Peyer's patch (tissue), 4 donors: ENCODE data around the gene TGFBR2. TPM values are rescaled to one million over a fixed set of nuclear protein-coding genes. Genes with fewer than 3 reads are reported as not detected.
A peak's percentile ranks its signal among the peaks of the same experiment; 100 is the strongest.

Source experiments
- DNase-seq, 3 donors: peaks; one replicate each; pipeline ENCODE4 v3.0.0-alpha.2; 2017 to 2019
- H3K27ac ChIP-seq, 4 donors: fragments of 200-600 bp; sonication (generic); one replicate each; pipeline ENCODE4 v1.5.1; 2016 to 2019
- H3K27me3 ChIP-seq, 2 donors: fragments of 200-600 bp; sonication (generic); one replicate each; pipeline ENCODE4 v1.5.1; 2019
- H3K36me3 ChIP-seq, 3 donors: fragments of 200-600 bp; sonication (generic); one replicate each; pipeline ENCODE4 v1.5.1; 2016 to 2019
- H3K4me1 ChIP-seq, 4 donors: fragments of 200-600 bp; sonication (generic); one replicate each; pipeline ENCODE4 v1.5.1; 2016 to 2019
- H3K4me3 ChIP-seq, 4 donors: fragments of 200-600 bp; sonication (generic); 1 replicate in 3 of 4; 2 replicates in 1 of 4; pipeline ENCODE4 v1.5.1; 2016 to 2019; ENCODE audit warnings: mild to moderate bottlenecking in 1 of 4
- H3K9me3 ChIP-seq, 4 donors: fragments of 200-600 bp; sonication (generic); one replicate each; pipeline ENCODE4 v1.5.1; 2016 to 2019; ENCODE audit warnings: mild to moderate bottlenecking in 1 of 4
- CTCF ChIP-seq, 6 experiments: fragments of 450-650 bp in 4 of 6; fragments of 200-600 bp in 2 of 6; sonication (generic) in 1 of 6; IDR thresholded peaks; one replicate each; pipeline ENCODE4 v1.5.1; 2017 to 2019; ENCODE audit warnings: antibody characterized with exemption in 6 of 6, mild to moderate bottlenecking in 3 of 6, moderate library complexity in 1 of 6
- POLR2A ChIP-seq, 2 donors: fragments of 450-650 bp; IDR thresholded peaks; one replicate each; pipeline ENCODE4 v1.5.1; 2017; ENCODE audit warnings: antibody characterized with exemption in 2 of 2, mild to moderate bottlenecking in 2 of 2, moderate library complexity in 2 of 2
- total RNA-seq, 4 donors: library from RNA; depleted of rRNA; stranded (reverse); fragments of >200 nt; gene quantifications; one replicate each; pipeline ENCODE4 v1.1.0, GENCODE V29; 2016

Gene TGFBR2
- total RNA-seq, 4 donors from 2014 or later, result 51.8 to 127 (median 105) TPM

- H3K9me3 ChIP-seq, result no peaks in the 10 kb centered on the region
- H3K4me1 ChIP-seq, result peaks cover 0 to 49% (median 15%) of the 10 kb centered on the region in 4 donors
- no peaks in the 10 kb centered on the region for H3K27me3 ChIP-seq
- H3K36me3 ChIP-seq, result peaks cover 0 to 13% (median 0%) of the 10 kb centered on the region in 3 donors
- no peak for DNase-seq
- no peak overlapping the region for H3K27ac ChIP-seq
- H3K4me3 ChIP-seq, result no peak overlapping the region
- TF ChIP-seq POLR2A (IDR thresholded peaks at IDR 0.05), result no peak
- no peak for TF ChIP-seq CTCF (IDR thresholded peaks at IDR 0.05)
Observed at GRCh38 chr3:30662836-30663235, 56.4 kb downstream of the TGFBR2 start.

- DNase-seq, result no peak
- Histone ChIP-seq H3K27ac (peak overlapping the region in 2 of 4 donors; percentile 23 to 54), H3K4me1 (peaks cover 0 to 40% (median 12%) of the 10 kb centered on the region in 4 donors)
Observed at GRCh38 chr3:30663533-30664241, 57.3 kb downstream of the TGFBR2 start.

GRCh38 chr3:30664459-30664858 lies 58.1 kb downstream of the TGFBR2 start:
- Histone ChIP-seq H3K27me3 (no peaks in the 10 kb centered on the region), H3K36me3 (peaks cover 0 to 20% (median 0%) of the 10 kb centered on the region in 3 donors), H3K4me3 (no peak overlapping the region), H3K9me3 (no peaks in the 10 kb centered on the region), H3K27ac (peak overlapping the region in 3 of 4 donors; percentile 8 to 54 (median 23)), H3K4me1 (peaks cover 0 to 32% (median 5%) of the 10 kb centered on the region in 4 donors)
- TF ChIP-seq CTCF (IDR thresholded peaks at IDR 0.05), result no peak
- TF ChIP-seq POLR2A (IDR thresholded peaks at IDR 0.05), result no peak
- no peak for DNase-seq

More at GRCh38 chr3:30663533-30664241, 57.3 kb downstream of the TGFBR2 start:
- no peaks in the 10 kb centered on the region for H3K27me3 ChIP-seq
- no peaks in the 10 kb centered on the region for H3K9me3 ChIP-seq
- no peak for TF ChIP-seq CTCF (IDR thresholded peaks at IDR 0.05)
- no peak for TF ChIP-seq POLR2A (IDR thresholded peaks at IDR 0.05)
- peaks cover 0 to 17% (median 0%) of the 10 kb centered on the region in 3 donors for H3K36me3 ChIP-seq
- H3K4me3 ChIP-seq, result no peak overlapping the region

GRCh38 chr3:30664884-30665283 lies 58.5 kb downstream of the TGFBR2 start:
- Histone ChIP-seq H3K36me3 (peaks cover 0 to 22% (median 0%) of the 10 kb centered on the region in 3 donors), H3K9me3 (no peaks in the 10 kb centered on the region), H3K4me3 (no peak overlapping the region), H3K27ac (peak overlapping the region in 3 of 4 donors; percentile 8 to 54 (median 23)), H3K4me1 (peaks cover 0 to 28% (median 2%) of the 10 kb centered on the region in 4 donors), H3K27me3 (no peaks in the 10 kb centered on the region)
- no peak for TF ChIP-seq POLR2A (IDR thresholded peaks at IDR 0.05)
- TF ChIP-seq CTCF (IDR thresholded peaks at IDR 0.05), result no peak
- no peak for DNase-seq

- H3K4me3 ChIP-seq, result no peak overlapping the region
- DNase-seq, result no peak
- H3K9me3 ChIP-seq, result no peaks in the 10 kb centered on the region
- H3K27ac ChIP-seq, result peak overlapping the region in 2 of 4 donors; percentile 23 to 54
- no peaks in the 10 kb centered on the region for H3K27me3 ChIP-seq
- TF ChIP-seq CTCF (IDR thresholded peaks at IDR 0.05) (no peak), POLR2A (IDR thresholded peaks at IDR 0.05) (no peak)
- peaks cover 0 to 26% (median 0%) of the 10 kb centered on the region in 3 donors for H3K36me3 ChIP-seq
- peaks cover 0 to 22% (median 2%) of the 10 kb centered on the region in 4 donors for H3K4me1 ChIP-seq
Observed at GRCh38 chr3:30665539-30665938, 59.1 kb downstream of the TGFBR2 start.
